Measurements from ENCODE around the gene TRMO. TPM values are rescaled to one million over a fixed set of nuclear protein-coding genes. Genes with fewer than 3 reads are reported as not detected.
"Not testable (repeated sequence)": the region's sequence is repeated elsewhere in the genome, so short reads cannot be mapped to it uniquely, and the experiment has no call there.

TRMO gene
- total RNA-seq, 4 donors from 2014 or later, result 25.7 to 104 (median 29.3) TPM

DNA sequence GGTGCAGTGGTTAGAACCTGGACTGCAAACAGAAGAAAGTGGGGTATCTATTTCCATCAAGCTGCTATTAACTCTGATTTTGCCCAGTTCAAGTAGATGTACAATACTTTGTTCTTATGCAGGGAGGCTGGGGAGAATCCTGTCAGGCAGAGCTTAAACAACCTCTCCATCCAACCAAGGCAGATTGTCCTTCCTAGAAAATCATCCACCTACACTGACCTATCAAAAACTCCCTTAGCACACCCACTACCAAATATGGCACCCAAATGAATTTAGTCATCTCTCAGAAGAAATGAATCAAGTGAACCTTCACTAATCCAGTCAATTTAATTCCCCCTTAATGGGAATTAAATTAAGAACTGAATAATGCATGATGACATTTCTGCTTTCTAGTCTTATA, 34.0 kb upstream of the TRMO start:
- H3K9me3 ChIP-seq, result no peaks in the 10 kb centered on the region
- DNase-seq, result no peak
- TF ChIP-seq, protein P1, sequence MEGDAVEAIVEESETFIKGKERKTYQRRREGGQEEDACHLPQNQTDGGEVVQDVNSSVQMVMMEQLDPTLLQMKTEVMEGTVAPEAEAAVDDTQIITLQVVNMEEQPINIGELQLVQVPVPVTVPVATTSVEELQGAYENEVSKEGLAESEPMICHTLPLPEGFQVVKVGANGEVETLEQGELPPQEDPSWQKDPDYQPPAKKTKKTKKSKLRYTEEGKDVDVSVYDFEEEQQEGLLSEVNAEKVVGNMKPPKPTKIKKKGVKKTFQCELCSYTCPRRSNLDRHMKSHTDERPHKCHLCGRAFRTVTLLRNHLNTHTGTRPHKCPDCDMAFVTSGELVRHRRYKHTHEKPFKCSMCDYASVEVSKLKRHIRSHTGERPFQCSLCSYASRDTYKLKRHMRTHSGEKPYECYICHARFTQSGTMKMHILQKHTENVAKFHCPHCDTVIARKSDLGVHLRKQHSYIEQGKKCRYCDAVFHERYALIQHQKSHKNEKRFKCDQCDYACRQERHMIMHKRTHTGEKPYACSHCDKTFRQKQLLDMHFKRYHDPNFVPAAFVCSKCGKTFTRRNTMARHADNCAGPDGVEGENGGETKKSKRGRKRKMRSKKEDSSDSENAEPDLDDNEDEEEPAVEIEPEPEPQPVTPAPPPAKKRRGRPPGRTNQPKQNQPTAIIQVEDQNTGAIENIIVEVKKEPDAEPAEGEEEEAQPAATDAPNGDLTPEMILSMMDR (IDR thresholded peaks at IDR 0.05), result no peak
- no peak for TF ChIP-seq POLR2A (IDR thresholded peaks at IDR 0.05)
- H3K27ac ChIP-seq, result no peak overlapping the region
- no peaks in the 10 kb centered on the region for H3K4me1 ChIP-seq
- no peaks in the 10 kb centered on the region for H3K36me3 ChIP-seq
- no peaks in the 10 kb centered on the region for H3K27me3 ChIP-seq
- H3K4me3 ChIP-seq, result no peak overlapping the region

DNA sequence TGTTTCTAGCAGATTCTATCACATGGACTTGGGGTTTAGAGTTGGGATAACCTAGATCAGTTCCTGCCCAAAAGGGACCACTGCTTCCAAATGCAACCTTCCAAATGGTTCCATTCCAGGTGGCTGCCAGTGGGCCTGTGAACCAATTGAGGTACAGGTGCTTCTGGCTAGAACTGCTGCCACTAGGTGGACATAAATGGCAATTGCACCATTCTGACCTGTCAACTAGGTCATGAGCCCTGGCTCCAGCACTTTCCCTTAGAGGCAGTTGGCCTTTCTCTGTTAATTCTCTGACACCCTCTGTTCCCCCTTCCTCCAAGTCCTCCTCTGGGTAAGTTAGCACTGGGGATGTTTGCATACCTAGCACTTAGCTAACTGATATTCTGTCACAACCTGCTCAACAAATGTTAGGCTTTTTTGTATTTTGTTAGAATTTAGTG, 32.3 kb upstream of the TRMO start:
- Histone ChIP-seq H3K4me3 (no peak overlapping the region), H3K27ac (no peak overlapping the region), H3K9me3 (no peaks in the 10 kb centered on the region), H3K27me3 (no peaks in the 10 kb centered on the region), H3K4me1 (no peaks in the 10 kb centered on the region), H3K36me3 (no peaks in the 10 kb centered on the region)
- DNase-seq, result peak in 2 of 3 donors; percentile 47 to 78
- no peak for TF ChIP-seq POLR2A (IDR thresholded peaks at IDR 0.05)
- TF ChIP-seq, protein P1 (IDR thresholded peaks at IDR 0.05), result peak; percentile 39 to 65 (median 60)

DNA sequence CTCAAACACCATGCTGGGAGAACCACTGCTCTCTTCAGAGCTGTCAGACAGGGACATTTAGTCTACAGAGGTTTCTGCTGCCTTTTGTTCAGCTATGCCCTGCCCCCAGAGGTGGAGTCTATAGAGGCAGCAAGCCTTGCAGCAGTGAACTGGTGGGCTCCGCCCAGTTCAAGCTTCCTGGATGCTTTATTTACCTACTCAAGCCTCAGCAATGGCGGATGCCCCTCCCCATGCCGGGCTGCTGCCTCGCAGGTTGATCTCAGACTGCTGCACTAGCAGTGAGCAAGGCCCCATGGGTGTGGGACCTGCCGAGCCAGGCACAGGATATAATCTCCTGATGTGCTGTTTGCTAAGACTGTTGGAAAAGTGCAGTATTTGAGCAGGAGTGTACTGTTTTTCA, 28.6 kb upstream of the TRMO start:
- H3K27ac ChIP-seq, H3K4me3 ChIP-seq, H3K9me3 ChIP-seq, DNase-seq, H3K4me1 ChIP-seq, H3K36me3 ChIP-seq, H3K27me3 ChIP-seq: not testable (repeated sequence)

DNA sequence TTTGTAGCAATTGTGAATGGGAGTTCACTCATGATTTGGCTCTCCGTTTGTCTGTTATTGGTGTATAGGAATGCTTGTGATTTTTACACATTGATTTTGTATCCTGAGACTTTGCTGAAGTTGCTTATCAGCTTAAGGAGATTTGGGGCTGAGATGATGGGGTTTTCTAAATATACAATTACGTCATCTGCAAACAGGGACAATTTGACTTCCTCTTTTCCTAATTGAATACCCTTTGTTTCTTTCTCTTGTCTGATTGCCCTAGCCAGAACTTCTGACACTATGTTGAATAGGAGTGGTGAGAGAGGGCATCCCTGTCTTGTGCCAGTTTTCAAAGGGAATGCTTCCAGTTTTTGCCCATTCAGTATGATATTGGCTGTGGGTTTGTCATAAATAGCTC, 24.8 kb upstream of the TRMO start:
- not testable (repeated sequence) for H3K4me3 ChIP-seq, H3K4me1 ChIP-seq, H3K27me3 ChIP-seq, H3K27ac ChIP-seq, H3K9me3 ChIP-seq, H3K36me3 ChIP-seq, DNase-seq

DNA sequence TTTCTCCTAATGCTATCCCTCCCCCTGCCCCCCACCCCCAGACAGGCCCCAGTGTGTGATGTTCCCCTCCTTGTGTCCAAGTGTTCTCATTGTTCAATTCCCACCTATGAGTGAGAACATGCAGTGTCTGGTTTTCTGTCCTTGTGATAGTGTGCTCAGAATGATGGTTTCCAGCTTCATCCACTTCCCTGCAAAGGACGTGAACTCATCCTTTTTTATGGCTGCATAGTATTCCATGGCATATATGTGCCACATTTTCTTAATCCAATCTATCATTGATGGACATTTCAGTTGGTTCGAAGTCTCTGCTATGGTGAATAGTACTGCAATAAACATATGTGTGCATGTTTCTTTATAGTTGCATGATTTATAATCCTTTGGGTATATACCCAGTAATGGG, 23.2 kb upstream of the TRMO start:
- H3K4me1 ChIP-seq, H3K36me3 ChIP-seq, H3K9me3 ChIP-seq, H3K4me3 ChIP-seq, H3K27me3 ChIP-seq, H3K27ac ChIP-seq, DNase-seq: not testable (repeated sequence)

GRCh38 chr9:97944612-97945011, 22.3 kb upstream of the TRMO start:
- Histone ChIP-seq H3K27ac (no peak overlapping the region), H3K27me3 (no peaks in the 10 kb centered on the region), H3K36me3 (no peaks in the 10 kb centered on the region), H3K4me3 (no peak overlapping the region), H3K9me3 (no peaks in the 10 kb centered on the region), H3K4me1 (no peaks in the 10 kb centered on the region)
- no peak for DNase-seq
- TF ChIP-seq POLR2A (IDR thresholded peaks at IDR 0.05), result no peak

DNA sequence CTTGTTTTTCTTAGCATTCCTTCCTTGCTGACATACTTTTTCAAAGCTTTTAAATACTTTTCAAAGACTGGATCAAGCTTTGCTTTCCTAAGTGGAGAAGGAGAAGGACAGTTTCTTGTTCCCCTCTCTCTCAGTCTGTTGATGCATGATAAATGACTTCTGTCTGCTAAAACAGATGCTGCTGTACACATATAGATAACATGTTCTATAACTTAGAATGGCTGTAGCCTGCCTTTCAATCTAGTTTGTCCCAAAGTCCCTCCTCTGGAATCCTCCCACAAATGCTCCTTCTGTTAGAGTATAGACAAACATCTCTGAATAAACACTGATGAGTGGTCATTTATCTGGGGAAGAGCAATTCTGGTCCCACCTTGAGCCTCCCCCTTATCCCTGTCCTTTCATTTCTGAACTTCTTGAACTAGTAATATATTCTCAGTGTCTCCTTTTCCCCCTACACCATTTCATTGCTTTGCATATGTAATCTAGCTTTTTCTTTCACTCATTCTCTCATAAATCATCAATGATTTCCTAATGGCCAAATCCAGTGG, 21.1 kb upstream of the TRMO start:
- TF ChIP-seq, protein P1 (IDR thresholded peaks at IDR 0.05), result no peak
- TF ChIP-seq POLR2A (IDR thresholded peaks at IDR 0.05), result no peak
- H3K27me3 ChIP-seq, result no peaks in the 10 kb centered on the region
- H3K36me3 ChIP-seq, result no peaks in the 10 kb centered on the region
- no peaks in the 10 kb centered on the region for H3K9me3 ChIP-seq
- H3K4me1 ChIP-seq, result no peaks in the 10 kb centered on the region
- no peak overlapping the region for H3K27ac ChIP-seq
- H3K4me3 ChIP-seq, result no peak overlapping the region
- DNase-seq, result no peak

- TF ChIP-seq, protein P1 (IDR thresholded peaks at IDR 0.05), result no peak
- no peak for TF ChIP-seq POLR2A (IDR thresholded peaks at IDR 0.05)
- no peaks in the 10 kb centered on the region for H3K9me3 ChIP-seq
Measured at GRCh38 chr9:97941323-97941722, 19.0 kb upstream of the TRMO start.

More at GRCh38 chr9:97941323-97941722, 19.0 kb upstream of the TRMO start:
- Histone ChIP-seq H3K4me3 (no peak overlapping the region), H3K4me1 (no peaks in the 10 kb centered on the region), H3K27ac (no peak overlapping the region), H3K27me3 (no peaks in the 10 kb centered on the region), H3K36me3 (no peaks in the 10 kb centered on the region)
- DNase-seq, result no peak

All from Peyer's patch (tissue), 4 donors.